ENCODE data around the gene TCERG1L.
"Not testable (repeated sequence)": the region's sequence is repeated elsewhere in the genome, so short reads cannot be mapped to it uniquely, and the experiment has no call there.

TCERG1L gene

GRCh38 chr10:131323025-131323424 is 11.5 kb upstream of the TCERG1L start:
- no peak overlapping the region for H3K4me3 ChIP-seq (ENCODE audit: low read length)
- no peak for TF ChIP-seq ZNF274 (IDR thresholded peaks at IDR 0.05; ENCODE audit: low read depth, low read length)

- H3K4me3 ChIP-seq (ENCODE audit: low read length) = not testable (repeated sequence)
These were observed 11.1 kb upstream of the TCERG1L start for GRCh38 chr10:131322575-131322974.

- H3K4me3 ChIP-seq (ENCODE audit: low read length) = no peak overlapping the region
- no peak for TF ChIP-seq ZNF274 (IDR thresholded peaks at IDR 0.05; ENCODE audit: low read depth, low read length)
These were observed 9.5 kb upstream of the TCERG1L start for GRCh38 chr10:131320860-131321604.

- no peak for TF ChIP-seq ZNF274 (IDR thresholded peaks at IDR 0.05; ENCODE audit: low read depth, low read length)
- H3K4me3 ChIP-seq (ENCODE audit: low read length) = no peak overlapping the region
These were observed 7.3 kb upstream of the TCERG1L start for GRCh38 chr10:131318814-131319213.

- H3K4me3 ChIP-seq (ENCODE audit: low read length) = no peak overlapping the region
- no peak for TF ChIP-seq ZNF274 (IDR thresholded peaks at IDR 0.05; ENCODE audit: low read depth, low read length)
These were observed 6.8 kb upstream of the TCERG1L start for GRCh38 chr10:131318291-131318690.

GRCh38 chr10:131316321-131317075 is 5.0 kb upstream of the TCERG1L start:
- no peak for TF ChIP-seq ZNF274 (IDR thresholded peaks at IDR 0.05; ENCODE audit: low read depth, low read length)
- no peak overlapping the region for H3K4me3 ChIP-seq (ENCODE audit: low read length)

GRCh38 chr10:131315344-131315743 is 3.8 kb upstream of the TCERG1L start:
- no peak for TF ChIP-seq ZNF274 (IDR thresholded peaks at IDR 0.05; ENCODE audit: low read depth, low read length)
- H3K4me3 ChIP-seq (ENCODE audit: low read length) = no peak overlapping the region

GRCh38 chr10:131314799-131315198 is 3.3 kb upstream of the TCERG1L start:
- no peak overlapping the region for H3K4me3 ChIP-seq (ENCODE audit: low read length)
- TF ChIP-seq ZNF274 (IDR thresholded peaks at IDR 0.05; ENCODE audit: low read depth, low read length) = no peak

- no peak overlapping the region for H3K4me3 ChIP-seq (ENCODE audit: low read length)
- no peak for TF ChIP-seq ZNF274 (IDR thresholded peaks at IDR 0.05; ENCODE audit: low read depth, low read length)
These were observed 2.6 kb upstream of the TCERG1L start for GRCh38 chr10:131314148-131314547.

- TF ChIP-seq ZNF274 (IDR thresholded peaks at IDR 0.05; ENCODE audit: low read depth, low read length) = no peak
- no peak overlapping the region for H3K4me3 ChIP-seq (ENCODE audit: low read length)
These were observed 1.9 kb upstream of the TCERG1L start for GRCh38 chr10:131313377-131313776.

- no peak overlapping the region for H3K4me3 ChIP-seq (ENCODE audit: low read length)
- TF ChIP-seq ZNF274 (IDR thresholded peaks at IDR 0.05; ENCODE audit: low read depth, low read length) = no peak
These were observed 936 bp upstream of the TCERG1L start for GRCh38 chr10:131312478-131312836.

GRCh38 chr10:131311402-131311660 is 190 bp downstream of the TCERG1L start:
- H3K4me3 ChIP-seq (ENCODE audit: low read length) = no peak overlapping the region
- no peak for TF ChIP-seq ZNF274 (IDR thresholded peaks at IDR 0.05; ENCODE audit: low read depth, low read length)

- TF ChIP-seq ZNF274 (IDR thresholded peaks at IDR 0.05; ENCODE audit: low read depth, low read length) = no peak
- no peak overlapping the region for H3K4me3 ChIP-seq (ENCODE audit: low read length)
These were observed 745 bp downstream of the TCERG1L start for GRCh38 chr10:131310551-131311401.

GRCh38 chr10:131310142-131310541 is 1.4 kb downstream of the TCERG1L start:
- TF ChIP-seq ZNF274 (IDR thresholded peaks at IDR 0.05; ENCODE audit: low read depth, low read length) = no peak
- H3K4me3 ChIP-seq (ENCODE audit: low read length) = no peak overlapping the region

- TF ChIP-seq ZNF274 (IDR thresholded peaks at IDR 0.05; ENCODE audit: low read depth, low read length) = no peak
- H3K4me3 ChIP-seq (ENCODE audit: low read length) = no peak overlapping the region
These were observed 11.0 kb downstream of the TCERG1L start for GRCh38 chr10:131300508-131300907.

Measured in GM08714 (cell line).